HepG2 (cell line): ENCODE results near the gene ZFHX3. TPM values are rescaled to one million over a fixed set of nuclear protein-coding genes. Genes with fewer than 3 reads are reported as not detected.

ENCODE experiments used
- FOXK2 ChIP-seq: fragments of 450-650 bp; IDR thresholded peaks from 2 replicates; pipeline ENCODE4 v1.6.1; 2016
- FOXO1 ChIP-seq: sonication (generic); formaldehyde crosslinking; IDR thresholded peaks from 2 replicates; pipeline ENCODE4 v1.4.0; 2020; ENCODE audit warnings: missing genetic modification reagents
- GFI1 ChIP-seq: sonication (generic); formaldehyde crosslinking; IDR thresholded peaks from 2 replicates; pipeline ENCODE4 v1.5.0; 2020; ENCODE audit warnings: missing genetic modification reagents, mild to moderate bottlenecking, borderline replicate concordance
- HNRNPH1 ChIP-seq: fragments of 200-400 bp; formaldehyde crosslinking; optimal IDR thresholded peaks from 2 replicates; pipeline ENCODE3; 2017; ENCODE audit warnings: mild to moderate bottlenecking, low read depth, low read length
- JUN ChIP-seq: sonication (generic); formaldehyde crosslinking; IDR thresholded peaks from 2 replicates; pipeline ENCODE4 v1.4.0; 2020; ENCODE audit warnings: mild to moderate bottlenecking, missing genetic modification reagents
- KDM1A ChIP-seq: IDR thresholded peaks from 2 replicates; pipeline ENCODE4 v1.6.1; 2016; ENCODE audit warnings: missing compliant biosample characterization
- KMT2B ChIP-seq: IDR thresholded peaks from 2 replicates; pipeline ENCODE4 v1.6.1; 2016; ENCODE audit warnings: missing genetic modification reagents, missing compliant biosample characterization
- LCORL ChIP-seq, 2 experiments: fragments of 450-650 bp in 1 of 2; sonication (generic) in 1 of 2; formaldehyde crosslinking in 1 of 2; IDR thresholded peaks; 2 replicates each; pipeline versions ENCODE4 v1.5.0 to v1.6.1; 2017 to 2020; ENCODE audit warnings: antibody characterized with exemption in 1 of 2, missing genetic modification reagents in 1 of 2
- MEIS1 ChIP-seq: sonication (generic); formaldehyde crosslinking; IDR thresholded peaks from 2 replicates; pipeline ENCODE4 v1.9.0; 2021; ENCODE audit warnings: mild to moderate bottlenecking, missing genetic modification reagents, moderate library complexity, borderline replicate concordance
- NR2C2 ChIP-seq: sonication (generic); formaldehyde crosslinking; IDR thresholded peaks from 2 replicates; pipeline ENCODE4 v1.4.0; 2020; ENCODE audit warnings: missing genetic modification reagents, mild to moderate bottlenecking, moderate library complexity, borderline replicate concordance
- SNAPC2 ChIP-seq: sonication (generic); formaldehyde crosslinking; IDR thresholded peaks from 2 replicates; pipeline ENCODE4 v1.8.1; 2022; ENCODE audit warnings: mild to moderate bottlenecking, missing genetic modification reagents
- SPEN ChIP-seq: sonication (generic); formaldehyde crosslinking; IDR thresholded peaks from 2 replicates; pipeline ENCODE4 v1.5.1; 2020; ENCODE audit warnings: low read depth, mild to moderate bottlenecking, missing genetic modification reagents
- ZC3H4 ChIP-seq: sonication (generic); formaldehyde crosslinking; IDR thresholded peaks from 2 replicates; pipeline ENCODE4 v1.4.0; 2020; ENCODE audit warnings: missing genetic modification reagents, borderline replicate concordance
- ZFP1 ChIP-seq: IDR thresholded peaks from 2 replicates; pipeline ENCODE4 v1.6.1; 2016
- ZFP41 ChIP-seq: sonication (generic); formaldehyde crosslinking; IDR thresholded peaks from 2 replicates; pipeline ENCODE4 v1.4.0; 2020; ENCODE audit warnings: mild to moderate bottlenecking, missing genetic modification reagents, borderline replicate concordance
- ZNF264 ChIP-seq: sonication (generic); formaldehyde crosslinking; IDR thresholded peaks from 2 replicates; pipeline ENCODE4 v1.4.0; 2020; ENCODE audit warnings: missing genetic modification reagents
- ZNF292 ChIP-seq: sonication (generic); formaldehyde crosslinking; IDR thresholded peaks from 2 replicates; pipeline ENCODE4 v1.8.1; 2022; ENCODE audit warnings: mild to moderate bottlenecking, low read depth, missing genetic modification reagents, borderline replicate concordance
- ZNF512B ChIP-seq: sonication (generic); formaldehyde crosslinking; IDR thresholded peaks from 2 replicates; pipeline ENCODE4 v1.5.1; 2020; ENCODE audit warnings: missing genetic modification reagents, mild to moderate bottlenecking, borderline replicate concordance
- ZNF547 ChIP-seq: sonication (generic); formaldehyde crosslinking; IDR thresholded peaks from 2 replicates; pipeline ENCODE4 v1.5.1; 2020; ENCODE audit warnings: mild to moderate bottlenecking, missing genetic modification reagents
- ZNF563 ChIP-seq: sonication (generic); formaldehyde crosslinking; IDR thresholded peaks from 2 replicates; pipeline ENCODE4 v1.8.0; 2022; ENCODE audit warnings: mild to moderate bottlenecking, moderate library complexity, missing genetic modification reagents
- ZNF598 ChIP-seq: sonication (generic); formaldehyde crosslinking; IDR thresholded peaks from 2 replicates; pipeline ENCODE4 v1.5.1; 2020; ENCODE audit warnings: mild to moderate bottlenecking, missing genetic modification reagents, borderline replicate concordance
- ZNF770 ChIP-seq: sonication (generic); formaldehyde crosslinking; IDR thresholded peaks from 2 replicates; pipeline ENCODE4 v1.5.0; 2020; ENCODE audit warnings: mild to moderate bottlenecking, missing genetic modification reagents
- ZNF800 ChIP-seq: sonication (generic); formaldehyde crosslinking; IDR thresholded peaks from 2 replicates; pipeline ENCODE4 v1.4.0; 2020; ENCODE audit warnings: missing genetic modification reagents
- polyA plus RNA-seq, 8 experiments: library from polyadenylated mRNA; depleted of rRNA in 3 of 8; stranded (reverse) in 7 of 8; unstranded in 1 of 8; fragments of >200 nt; fragmentation: Illumina TruSeq in 4 of 8; extraction: Trizol in 4 of 8; gene quantifications; 2 replicates each; pipeline versions ENCODE4 v1.2.1 to v1.2.3, GENCODE V29; 2011 to 2016; ENCODE audit warnings: low read depth in 4 of 8, missing spikeins in 1 of 8, mixed read lengths in 1 of 8; ENCODE audit not compliant: insufficient read depth in 1 of 8
- total RNA-seq, 5 experiments: library from RNA; depleted of rRNA; stranded (reverse); fragments of >200 nt; fragmentation: Illumina TruSeq; extraction: Trizol; gene quantifications; 2 replicates each; pipeline ENCODE4 v1.2.3, GENCODE V29; 2016; ENCODE audit warnings: low read depth in 1 of 5

Gene ZFHX3
- total and polyA plus RNA-seq, 2 of the 13 experiments (the other 11 are each of a cell fraction or from before 2014, with no cell fraction given) = 5.0 to 6.0 TPM

- TF ChIP-seq ZNF512B (CRISPR knock-in tag) (peak; percentile 92), ZFP41 (CRISPR knock-in tag) (no peak), GFI1 (peak; percentile 88), SPEN (CRISPR knock-in tag) (peak; percentile 69; the same call in 1 of the 2 replicates), KDM1A (CRISPR knock-in tag) (no peak), FOXO1 (peak; percentile 91), ZC3H4 (CRISPR knock-in tag) (no peak), NR2C2 (CRISPR knock-in tag) (peak; percentile 70; the same call in 1 of the 2 replicates), KMT2B (CRISPR knock-in tag) (peak; percentile 39; the same call in 1 of the 2 replicates), LCORL (IDR thresholded peaks at IDR 0.05) (no peak), LCORL (CRISPR knock-in tag; IDR thresholded peaks at IDR 0.05) (peak; percentile 84; the same call in 1 of the 2 replicates), HNRNPH1 (no peak), ZNF264 (CRISPR knock-in tag) (0 out of 2 replicates have a peak, but pooled peaks have one; percentile 49), ZFP1 (CRISPR knock-in tag) (no peak), SNAPC2 (peak; percentile 66; the same call in 1 of the 2 replicates), ZNF292 (CRISPR knock-in tag) (peak; percentile 90), ZNF800 (CRISPR knock-in tag) (peak; percentile 6; the same call in 1 of the 2 replicates), MEIS1 (CRISPR knock-in tag) (0 out of 2 replicates have a peak, but pooled peaks have one; percentile 51), JUN (CRISPR knock-in tag) (peak; percentile 54; the same call in 1 of the 2 replicates), FOXK2 (peak; percentile 28; the same call in 1 of the 2 replicates), ZNF598 (peak; percentile 70; the same call in 1 of the 2 replicates), ZNF563 (CRISPR knock-in tag) (0 out of 2 replicates have a peak, but pooled peaks have one; percentile 35), ZNF547 (peak; percentile 69; the same call in 1 of the 2 replicates), ZNF770 (CRISPR knock-in tag) (no peak)
Measured at GRCh38 chr16:73053364-73054124, 5.6 kb upstream of the ZFHX3 start (continued).
